Measurements from ENCODE around the gene IL36RN.

GRCh38 chr2:113061896-113062770 is 3.1 kb downstream of the IL36RN start:
- TF ChIP-seq CTCF (conservative IDR thresholded peaks at IDR 0.05 in 1 of 2, IDR thresholded peaks at IDR 0.05 in 1 of 2; ENCODE audit: extremely low read depth in 1 of 2, insufficient read depth in 1 of 2, low read depth in 1 of 2, low read length in 2 of 2) (no peak), EZH2 (IDR thresholded peaks at IDR 0.05; ENCODE audit: borderline replicate concordance, low read length) (no peak)

Measured in mammary epithelial cell (primary cell).